GM12878 (cell line): Measurements from ENCODE around the gene ATXN2. TPM values are rescaled to one million over a fixed set of nuclear protein-coding genes. Genes with fewer than 3 reads are reported as not detected.

ENCODE experiments used
- BACH1 ChIP-seq: fragments of 450-650 bp; IDR thresholded peaks from 2 replicates; pipeline ENCODE4 v1.6.1; 2017; ENCODE audit warnings: mild to moderate bottlenecking, borderline replicate concordance
- CEBPZ ChIP-seq: fragments of 150-350 bp; IDR thresholded peaks from 2 replicates; pipeline ENCODE4 v1.6.1; 2016; ENCODE audit warnings: low read depth, low read length
- CUX1 ChIP-seq: IDR thresholded peaks from 2 replicates; pipeline ENCODE4 v1.6.1; 2012; ENCODE audit warnings: improper control_type of control experiment, low read depth, low read length; ENCODE audit not compliant: insufficient replicate concordance
- FOS ChIP-seq: IDR thresholded peaks from 3 replicates; pipeline ENCODE4 v1.6.1; 2011; ENCODE audit warnings: borderline replicate concordance; ENCODE audit not compliant: insufficient read length; ENCODE audit errors: extremely low read depth
- HDAC2 ChIP-seq: fragments of 200-600 bp; sonication (generic); IDR thresholded peaks from 2 replicates; pipeline ENCODE4 v1.6.1; 2017
- MAX ChIP-seq: IDR thresholded peaks from 2 replicates; pipeline ENCODE4 v1.6.1; 2012; ENCODE audit warnings: low read depth, low read length, improper control_type of control experiment
- MEF2B ChIP-seq: fragments of 450-650 bp; IDR thresholded peaks from 2 replicates; pipeline ENCODE4 v1.6.1; 2018; ENCODE audit warnings: mild to moderate bottlenecking, moderate library complexity; ENCODE audit not compliant: partially characterized antibody, poor library complexity, severe bottlenecking
- MYB ChIP-seq: fragments of 150-350 bp; IDR thresholded peaks from 2 replicates; pipeline ENCODE4 v1.6.1; 2014; ENCODE audit warnings: mild to moderate bottlenecking, low read depth, low read length, borderline replicate concordance
- NRF1 ChIP-seq: conservative IDR thresholded peaks from 2 replicates; pipeline ENCODE4 v1.6.1; 2011; ENCODE audit warnings: mild to moderate bottlenecking, low read depth, low read length, improper control_type of control experiment
- PBX3 ChIP-seq: IDR thresholded peaks from 2 replicates; pipeline ENCODE4 v1.6.1; 2011; ENCODE audit warnings: mild to moderate bottlenecking, low read depth, low read length, moderate library complexity; ENCODE audit not compliant: insufficient replicate concordance
- RBBP5 ChIP-seq: fragments of 200-600 bp; sonication (generic); conservative IDR thresholded peaks from 2 replicates; pipeline ENCODE4 v1.6.1; 2016
- SIN3A ChIP-seq: IDR thresholded peaks from 2 replicates; pipeline ENCODE4 v1.6.1; 2012; ENCODE audit warnings: low read depth, low read length, improper control_type of control experiment
- SMAD1 ChIP-seq: fragments of 450-650 bp; IDR thresholded peaks from 2 replicates; pipeline ENCODE4 v1.6.1; 2018; ENCODE audit warnings: mild to moderate bottlenecking, low read depth; ENCODE audit not compliant: partially characterized antibody
- TCF3 ChIP-seq: IDR thresholded peaks from 2 replicates; pipeline ENCODE4 v1.6.1; 2012; ENCODE audit warnings: low read depth, mild to moderate bottlenecking, low read length, borderline replicate concordance; ENCODE audit not compliant: insufficient read depth
- ZNF207 ChIP-seq: fragments of 450-650 bp; IDR thresholded peaks from 2 replicates; pipeline ENCODE4 v1.6.1; 2014; ENCODE audit warnings: antibody characterized with exemption, mild to moderate bottlenecking, borderline replicate concordance
- polyA plus RNA-seq, 11 experiments: library from polyadenylated mRNA; depleted of rRNA in 4 of 11; unstranded in 6 of 11; stranded (reverse) in 5 of 11; fragments of >200 nt; fragmentation: Nextera tagmentation in 4 of 11; fragmentation: Illumina TruSeq in 1 of 11; extraction: Ambion mirVana in 4 of 11; extraction: Trizol in 1 of 11; gene quantifications; 1 replicate in 1 of 11; 2 replicates in 10 of 11; pipeline versions ENCODE4 v1.2.1 to v1.2.3, GENCODE V29; 2011 to 2016; ENCODE audit warnings: inconsistent platforms in 2 of 11, missing spikeins in 2 of 11, low read depth in 1 of 11
- total RNA-seq, 4 experiments: library from RNA; depleted of rRNA in 3 of 4; stranded (reverse); fragments of >200 nt in 3 of 4; fragmentation: Illumina TruSeq in 1 of 4; extraction: Trizol in 1 of 4; gene quantifications; 2 replicates each; pipeline versions ENCODE4 v1.2.1 to v1.2.3, GENCODE V29; 2013 to 2021

Gene ATXN2
- total and polyA plus RNA-seq, 10 of the 15 experiments (the other 5 are each of a cell fraction or from before 2014, with no cell fraction given): 8.8 to 31.5 (median 19.0) TPM

GRCh38 chr12:111599453-111600204 is 514 bp upstream of the ATXN2 start (continued):
- no peak for TF ChIP-seq CUX1
- no peak for TF ChIP-seq MYB
- peak; percentile 68 for TF ChIP-seq PBX3
- TF ChIP-seq SMAD1: no peak
- no peak for TF ChIP-seq CEBPZ
- peak; percentile 66 for TF ChIP-seq MEF2B
- TF ChIP-seq SIN3A: 0 out of 2 replicates have a peak, but pooled peaks have one; percentile 47
- no peak for TF ChIP-seq FOS
- peak; percentile 69; the same call in 1 of the 2 replicates for TF ChIP-seq ZNF207
- TF ChIP-seq HDAC2: no peak
- no peak for TF ChIP-seq RBBP5
- peak; percentile 86 for TF ChIP-seq MAX
- TF ChIP-seq TCF3: peak; percentile 73; the same call in 1 of the 2 replicates
- TF ChIP-seq NRF1: no peak
- peak; percentile 51 for TF ChIP-seq BACH1
